Measurements from ENCODE around the gene JARID2. TPM values are rescaled to one million over a fixed set of nuclear protein-coding genes. Genes with fewer than 3 reads are reported as not detected.
A peak's percentile ranks its signal among the peaks of the same experiment; 100 is the strongest.

The JARID2 gene
- total and polyA plus RNA-seq, 2 of the 4 experiments (the other 2 are of a cell fraction) = 9.6 to 12.9 TPM

GRCh38 chr6:15474196-15474595 is 228.3 kb downstream of the JARID2 start:
- POLR2A ChIA-PET (ENCODE audit: unreplicated experiment) = no interaction called here
- no peak overlapping the region for H3K9ac ChIP-seq (ENCODE audit: low read depth, low read length)

More at GRCh38 chr6:15474196-15474595, 228.3 kb downstream of the JARID2 start:
- intact Hi-C loops (cut with micrococcal nuclease) (loop anchor here (10.0 kb wide), 1 partner anchor 409 kb away; no protein-coding TSS in a partner anchor), in situ Hi-C loops (cut with MboI; ENCODE audit: low sequenced_read_pairs) (no loop called here), dilution Hi-C loops (cut with HindIII; ENCODE audit: low sequenced_read_pairs, unreplicated experiment) (no loop called here)
- H3K18ac ChIP-seq (ENCODE audit: low read depth, low read length) = peak overlapping the region; percentile 81; the same call in 1 of the 2 replicates
- H3K27ac ChIP-seq (ENCODE audit: insufficient read depth, low read length) = no peak overlapping the region
- CTCF ChIA-PET = no interaction called here
- no peak overlapping the region for H3K23ac ChIP-seq (ENCODE audit: low read depth, low read length)
- H2AK9ac ChIP-seq (replicated peaks; ENCODE audit: low read depth, low read length, poor library complexity) = no peak overlapping the region
- H3K4me1 ChIP-seq (ENCODE audit: control insufficient read depth, insufficient read depth, low read length) = peaks cover 31% of the 10 kb centered on the region
- H2BK15ac ChIP-seq (ENCODE audit: low read depth, low read length) = 0 out of 3 replicates have a peak overlapping the region, but pooled peaks have one; percentile 54
- H3K9me3 ChIP-seq (ENCODE audit: control insufficient read depth, insufficient read depth, low read length) = no peaks in the 10 kb centered on the region
- no peak overlapping the region for H3K4me3 ChIP-seq (ENCODE audit: insufficient read depth, low read depth, low read length)
- H3K14ac ChIP-seq (replicated peaks; ENCODE audit: low read depth, low read length) = no peak overlapping the region
- H4K91ac ChIP-seq (ENCODE audit: insufficient read depth, low read depth, low read length) = no peak overlapping the region
- peaks cover 38 to 80% of the 10 kb centered on the region in 2 experiments for H3K79me1 ChIP-seq (ENCODE audit: low read depth in 1 of 2, low read length in 2 of 2)
- H3K4me2 ChIP-seq (ENCODE audit: low read depth, low read length) = peak overlapping the region; percentile 52; the same call in 1 of the 2 replicates
- H2BK5ac ChIP-seq (ENCODE audit: low read depth, low read length, poor library complexity, severe bottlenecking) = peak overlapping the region; percentile 84
- peaks cover 31% of the 10 kb centered on the region for H3K9me1 ChIP-seq (ENCODE audit: insufficient read depth, low read length)
- no TSS peak for BruUV-seq (replicated peaks)
- no peak overlapping the region for H2AFZ ChIP-seq (replicated peaks; ENCODE audit: low read length, poor library complexity)
- peaks cover 26% of the 10 kb centered on the region for H4K20me1 ChIP-seq (ENCODE audit: insufficient read depth, low read length)
- no peak overlapping the region for H3K56ac ChIP-seq (ENCODE audit: extremely low read depth, insufficient read depth, low read length)
- peak; percentile 70 for DNase-seq
- H3K4ac ChIP-seq (ENCODE audit: low read depth, low read length) = no peak overlapping the region
- no peak overlapping the region for H2BK120ac ChIP-seq (ENCODE audit: low read depth, low read length)
- peaks cover 20% of the 10 kb centered on the region for H3K36me3 ChIP-seq (ENCODE audit: control insufficient read depth, insufficient read depth, low read length)
- peak; percentile 13 for ATAC-seq (ENCODE audit: low read depth)
- no CpG with 5 or more reads among the region's 2 CpGs for WGBS, 2 experiments (ENCODE audit: extremely low coverage in 2 of 2, insufficient read length in 1 of 2)
- 0 out of 2 replicates have a peak overlapping the region, but pooled peaks have one; percentile 1 for H2AK5ac ChIP-seq (ENCODE audit: low read depth, low read length)
- peak; percentile 96 for TF ChIP-seq CEBPB (IDR thresholded peaks at IDR 0.05; ENCODE audit: low read depth, low read length)
- TF ChIP-seq RCOR1 (IDR thresholded peaks at IDR 0.05; ENCODE audit: insufficient replicate concordance, low read length) = no peak
- H3K27me3 ChIP-seq (ENCODE audit: control insufficient read depth, insufficient read depth, low read length) = no peaks in the 10 kb centered on the region
- no peak overlapping the region; the same call in 1 of the 2 replicates for H2BK20ac ChIP-seq (ENCODE audit: low read depth, low read length)
- H4K5ac ChIP-seq (ENCODE audit: low read depth, low read length) = peak overlapping the region; percentile 46; the same call in 1 of the 2 replicates
- no peak overlapping the region for H4K8ac ChIP-seq (ENCODE audit: low read depth in 2 of 2, low read length in 2 of 2)
